ENCODE results near the gene ANKMY1. TPM values are rescaled to one million over a fixed set of nuclear protein-coding genes. Genes with fewer than 3 reads are reported as not detected.

ANKMY1 gene
- total RNA-seq, 2 experiments from 2014 or later = 25.7 to 26.2 TPM

DNA sequence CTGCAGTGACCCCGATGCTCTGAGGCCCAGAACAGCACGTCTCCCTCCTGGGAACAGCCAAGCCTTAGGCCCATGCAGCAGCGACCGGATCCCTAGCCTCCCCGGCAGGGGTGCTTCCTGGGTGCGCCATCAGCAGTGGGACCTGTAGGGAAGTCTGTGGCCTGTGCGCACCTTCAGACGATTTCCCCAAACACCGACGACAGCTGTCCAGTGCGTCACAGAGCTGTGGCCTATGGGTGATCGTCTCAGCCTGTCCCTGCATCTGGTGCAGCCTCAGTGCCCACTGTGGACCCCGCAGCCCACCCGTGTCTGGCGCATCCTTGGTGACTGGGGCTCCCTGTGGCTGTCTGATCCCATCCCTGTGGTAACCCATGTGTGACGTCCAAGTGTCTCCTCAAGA, 113.3 kb downstream of the ANKMY1 start:
- H3K36me3 ChIP-seq (ENCODE audit: insufficient read depth, low read length) = no peaks in the 10 kb centered on the region
- H3K27me3 ChIP-seq (ENCODE audit: control insufficient read depth in 1 of 2, insufficient read depth in 2 of 2, low read length in 2 of 2) = peaks cover 8 to 9% of the 10 kb centered on the region in 2 experiments
- no peak overlapping the region for H3K27ac Mint-ChIP-seq
- H3K36me3 Mint-ChIP-seq (ENCODE audit: low read depth) = no peaks in the 10 kb centered on the region
- peaks cover 6% of the 10 kb centered on the region for H3K27me3 Mint-ChIP-seq
- intact Hi-C loops (cut with DNase I, micrococcal nuclease) = no loop called here
- no peaks in the 10 kb centered on the region for H3K4me1 ChIP-seq (ENCODE audit: insufficient read depth, low read length)
- DNase-seq = no peak
- no peaks in the 10 kb centered on the region for H3K4me1 Mint-ChIP-seq (ENCODE audit: low read depth)
- ChIA-PET CTCF (no interaction called here), POLR2A (no interaction called here)
- no peak overlapping the region for H3K27ac ChIP-seq (ENCODE audit: low read depth in 1 of 2, low read length in 2 of 2)
- no peak overlapping the region for H3K4me3 ChIP-seq (ENCODE audit: low read length)
- no peak for ATAC-seq (ENCODE audit: poor library complexity)
- TF ChIP-seq, protein P1, sequence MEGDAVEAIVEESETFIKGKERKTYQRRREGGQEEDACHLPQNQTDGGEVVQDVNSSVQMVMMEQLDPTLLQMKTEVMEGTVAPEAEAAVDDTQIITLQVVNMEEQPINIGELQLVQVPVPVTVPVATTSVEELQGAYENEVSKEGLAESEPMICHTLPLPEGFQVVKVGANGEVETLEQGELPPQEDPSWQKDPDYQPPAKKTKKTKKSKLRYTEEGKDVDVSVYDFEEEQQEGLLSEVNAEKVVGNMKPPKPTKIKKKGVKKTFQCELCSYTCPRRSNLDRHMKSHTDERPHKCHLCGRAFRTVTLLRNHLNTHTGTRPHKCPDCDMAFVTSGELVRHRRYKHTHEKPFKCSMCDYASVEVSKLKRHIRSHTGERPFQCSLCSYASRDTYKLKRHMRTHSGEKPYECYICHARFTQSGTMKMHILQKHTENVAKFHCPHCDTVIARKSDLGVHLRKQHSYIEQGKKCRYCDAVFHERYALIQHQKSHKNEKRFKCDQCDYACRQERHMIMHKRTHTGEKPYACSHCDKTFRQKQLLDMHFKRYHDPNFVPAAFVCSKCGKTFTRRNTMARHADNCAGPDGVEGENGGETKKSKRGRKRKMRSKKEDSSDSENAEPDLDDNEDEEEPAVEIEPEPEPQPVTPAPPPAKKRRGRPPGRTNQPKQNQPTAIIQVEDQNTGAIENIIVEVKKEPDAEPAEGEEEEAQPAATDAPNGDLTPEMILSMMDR (IDR thresholded peaks at IDR 0.05) = no peak
- no peak overlapping the region for H3K4me3 Mint-ChIP-seq
- no peaks in the 10 kb centered on the region for H3K9me3 Mint-ChIP-seq
- peaks cover 0 to 3% of the 10 kb centered on the region in 2 experiments for H3K9me3 ChIP-seq (ENCODE audit: control insufficient read depth in 1 of 2, insufficient read depth in 1 of 2, low read length in 2 of 2)

DNA sequence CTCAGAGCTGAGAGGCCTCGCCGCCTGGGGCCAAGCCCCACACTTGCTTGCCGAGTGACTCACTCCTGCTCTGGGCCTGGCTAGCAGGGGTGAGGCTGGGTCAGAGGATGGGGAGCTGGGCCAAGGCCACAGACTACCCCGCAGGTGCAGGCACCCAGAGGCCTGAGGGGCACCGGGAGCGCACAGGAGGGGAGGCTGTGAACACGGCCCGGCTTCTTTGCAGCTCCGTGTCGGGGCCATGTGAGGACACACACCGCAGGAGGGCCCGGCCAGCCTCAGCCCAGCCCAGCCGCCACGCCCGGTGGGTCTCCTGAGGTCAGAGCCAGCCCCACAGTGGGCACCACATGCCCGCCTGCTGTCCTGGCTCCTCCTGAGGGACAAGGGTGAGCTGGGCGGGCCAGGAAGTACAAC, 113.9 kb downstream of the ANKMY1 start:
- intact Hi-C loops (cut with DNase I, micrococcal nuclease) = no loop called here
- Histone ChIP-seq H3K27me3 (ENCODE audit: control insufficient read depth in 1 of 2, insufficient read depth in 2 of 2, low read length in 2 of 2) (peaks cover 6% of the 10 kb centered on the region in 2 experiments), H3K9me3 (ENCODE audit: control insufficient read depth in 1 of 2, insufficient read depth in 1 of 2, low read length in 2 of 2) (peaks cover 0 to 3% of the 10 kb centered on the region in 2 experiments), H3K36me3 (ENCODE audit: insufficient read depth, low read length) (no peaks in the 10 kb centered on the region), H3K27ac (ENCODE audit: low read depth in 1 of 2, low read length in 2 of 2) (no peak overlapping the region), H3K4me3 (ENCODE audit: low read length) (no peak overlapping the region), H3K4me1 (ENCODE audit: insufficient read depth, low read length) (no peaks in the 10 kb centered on the region)
- H3K36me3 Mint-ChIP-seq (ENCODE audit: low read depth) = no peaks in the 10 kb centered on the region
- H3K27me3 Mint-ChIP-seq = peaks cover 5% of the 10 kb centered on the region
- no peaks in the 10 kb centered on the region for H3K4me1 Mint-ChIP-seq (ENCODE audit: low read depth)
- DNase-seq = no peak
- H3K9me3 Mint-ChIP-seq = no peaks in the 10 kb centered on the region
- ATAC-seq (ENCODE audit: poor library complexity) = no peak
- no peak overlapping the region for H3K27ac Mint-ChIP-seq
- ChIA-PET POLR2A (no interaction called here), CTCF (no interaction called here)
- TF ChIP-seq, protein P1 (IDR thresholded peaks at IDR 0.05) = no peak
- H3K4me3 Mint-ChIP-seq = no peak overlapping the region

DNA sequence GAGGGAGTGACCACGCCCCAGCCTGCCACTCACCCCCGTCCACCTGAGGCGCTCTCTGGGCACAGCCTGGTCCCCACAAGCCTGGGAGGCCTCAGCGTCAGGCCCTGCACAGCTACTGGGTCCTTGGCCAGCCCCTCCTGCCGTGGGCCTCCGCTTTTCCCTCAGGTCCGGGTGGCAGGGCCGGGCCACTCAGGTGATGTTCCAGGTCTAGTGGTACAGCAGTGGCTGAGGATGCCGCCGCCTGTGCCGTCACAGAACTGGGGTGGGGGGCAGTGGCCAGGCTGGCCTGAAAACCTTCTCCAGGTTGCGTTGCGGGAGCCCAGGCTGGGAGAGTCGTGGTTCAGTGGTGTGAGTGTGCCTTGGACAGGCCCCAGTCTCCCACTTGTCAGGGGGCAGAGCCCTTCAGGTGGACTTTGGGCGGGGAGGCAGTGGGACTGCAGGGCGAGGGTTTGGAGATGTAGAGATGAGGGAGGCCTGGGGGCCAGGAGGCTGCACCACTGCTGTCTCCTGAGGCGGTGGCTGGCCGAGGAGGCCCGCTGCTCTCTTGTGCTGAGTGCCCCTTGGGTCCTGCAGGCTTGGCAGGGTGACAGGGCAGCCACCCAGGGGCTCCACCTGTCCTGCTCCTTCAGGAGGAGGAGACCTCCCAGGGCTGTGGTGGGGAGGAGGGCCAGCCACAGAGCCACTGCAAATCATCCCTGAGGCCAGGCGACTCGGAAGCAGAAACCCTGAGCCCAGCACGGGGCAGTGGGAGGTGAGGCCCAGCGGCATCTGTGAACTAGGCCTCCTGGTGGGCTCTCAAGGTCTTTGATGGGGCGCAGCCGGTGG, 114.7 kb downstream of the ANKMY1 start:
- intact Hi-C loops (cut with DNase I, micrococcal nuclease) = no loop called here
- Mint-ChIP-seq H3K9me3 (no peaks in the 10 kb centered on the region), H3K4me3 (no peak overlapping the region), H3K4me1 (ENCODE audit: low read depth) (no peaks in the 10 kb centered on the region), H3K36me3 (ENCODE audit: low read depth) (no peaks in the 10 kb centered on the region), H3K27ac (no peak overlapping the region), H3K27me3 (peaks cover 9% of the 10 kb centered on the region)
- ChIA-PET POLR2A (no interaction called here), CTCF (no interaction called here)
- DNase-seq = no peak
- H3K36me3 ChIP-seq (ENCODE audit: insufficient read depth, low read length) = no peaks in the 10 kb centered on the region
- peaks cover 3% of the 10 kb centered on the region for H3K4me1 ChIP-seq (ENCODE audit: insufficient read depth, low read length)
- H3K27ac ChIP-seq (ENCODE audit: low read depth in 1 of 2, low read length in 2 of 2) = no peak overlapping the region
- no peak overlapping the region for H3K4me3 ChIP-seq (ENCODE audit: low read length)
- no peak for ATAC-seq (ENCODE audit: poor library complexity)
- H3K27me3 ChIP-seq (ENCODE audit: control insufficient read depth in 1 of 2, insufficient read depth in 2 of 2, low read length in 2 of 2) = peaks cover under 1 to 4% of the 10 kb centered on the region in 2 experiments
- H3K9me3 ChIP-seq (ENCODE audit: control insufficient read depth in 1 of 2, insufficient read depth in 1 of 2, low read length in 2 of 2) = peaks cover 0 to 3% of the 10 kb centered on the region in 2 experiments
- TF ChIP-seq, protein P1 (IDR thresholded peaks at IDR 0.05) = no peak
